Lung microvascular endothelial cell (primary cell): ENCODE measurements around the gene GH1. TPM values are rescaled to one million over a fixed set of nuclear protein-coding genes. Genes with fewer than 3 reads are reported as not detected.
"Not testable (repeated sequence)": the region's sequence is repeated elsewhere in the genome, so short reads cannot be mapped to it uniquely, and the experiment has no call there.

Experiments
- DNase-seq, 2 donors: peaks; one replicate each; pipeline versions ENCODE4 v3.0.0 to v3.0.0-alpha.2; 2010; ENCODE audit warnings: low read depth in 2 of 2
- total RNA-seq: library from RNA; depleted of rRNA; stranded (reverse); fragments of >200 nt; gene quantifications from 2 replicates; pipeline ENCODE4 v1.2.1, GENCODE V29; 2014

GH1 gene
- total RNA-seq, 1 donor from 2014 or later: not detected

DNA sequence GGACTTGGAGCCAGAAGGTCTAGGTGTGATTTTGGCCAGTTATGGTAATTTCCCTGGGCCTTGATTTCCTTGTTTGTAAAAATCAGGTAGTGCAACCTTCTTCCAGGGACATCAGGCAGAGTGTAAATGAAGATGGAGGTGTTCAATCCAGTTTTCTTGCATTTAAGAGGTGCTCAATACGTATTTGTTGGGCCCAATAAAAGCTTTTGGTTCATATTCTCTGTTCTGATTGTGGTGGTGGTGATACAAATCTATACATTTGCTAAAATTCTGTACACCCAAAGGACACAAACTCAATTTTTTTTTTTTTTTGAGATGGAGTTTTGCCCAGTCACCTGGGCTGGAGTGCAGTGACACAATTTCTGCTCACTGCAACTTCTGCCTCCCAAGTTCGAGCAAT is 7.5 kb upstream of the GH1 start:
- DNase-seq: no peak

DNA sequence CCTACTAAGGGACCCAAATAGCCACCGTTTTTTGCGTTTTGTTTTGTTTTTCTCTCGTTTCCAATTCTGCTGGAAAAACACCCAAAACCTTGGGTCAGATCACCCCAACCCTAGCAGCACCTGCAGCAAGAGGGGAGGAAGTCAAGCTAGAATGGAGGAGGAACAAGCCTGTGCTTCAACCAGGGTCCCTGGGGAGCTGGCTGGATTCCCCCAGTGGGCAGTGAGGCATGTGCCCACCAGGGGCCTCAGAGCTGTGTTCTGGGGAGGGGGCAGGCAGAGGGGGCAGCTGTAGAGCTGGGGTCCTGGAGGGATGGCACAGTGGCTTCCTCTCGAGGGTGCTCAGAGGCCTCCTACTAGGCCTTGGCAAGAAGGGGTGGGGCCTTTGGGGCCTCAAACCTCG is 7.0 kb upstream of the GH1 start:
- no peak for DNase-seq

DNA sequence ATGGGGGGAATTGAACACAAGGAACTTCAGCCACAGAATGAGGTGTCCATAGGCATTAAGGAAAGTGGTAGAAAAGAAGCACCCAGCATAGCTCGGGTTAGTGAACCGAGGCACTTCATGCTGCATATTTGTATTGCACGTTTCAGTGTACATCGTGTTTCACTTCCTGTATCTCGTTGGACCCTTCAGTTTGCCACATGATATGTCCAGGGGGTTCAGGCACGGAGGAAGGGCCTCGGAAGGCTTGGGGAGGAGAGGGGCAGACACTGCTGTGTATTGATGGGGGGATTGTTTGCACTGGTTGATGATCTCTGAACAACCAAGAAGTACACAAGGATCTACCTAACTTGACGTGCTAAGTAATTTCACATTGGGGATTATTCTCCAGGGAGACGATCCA is 3.8 kb upstream of the GH1 start:
- DNase-seq: not testable (repeated sequence)

DNA sequence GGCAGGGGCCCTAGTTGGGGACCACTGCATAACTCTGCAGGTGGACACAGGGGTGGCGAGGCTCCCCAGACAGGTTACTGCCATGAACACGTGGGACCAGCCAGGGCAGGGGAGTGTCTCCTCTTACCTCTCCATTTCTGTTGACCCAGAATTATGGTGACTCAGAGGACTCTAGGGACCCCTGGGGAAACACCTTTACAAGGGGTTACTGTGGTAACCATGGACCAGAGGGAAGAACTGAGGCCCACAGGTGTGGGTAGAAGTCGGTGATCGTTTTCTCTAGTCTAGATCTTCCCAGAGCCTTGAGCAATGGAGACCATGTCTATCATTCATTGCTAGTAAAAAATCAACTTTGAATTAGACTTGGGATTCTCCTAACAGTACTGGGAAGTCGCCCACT is 2.1 kb upstream of the GH1 start:
- not testable (repeated sequence) for DNase-seq

DNA sequence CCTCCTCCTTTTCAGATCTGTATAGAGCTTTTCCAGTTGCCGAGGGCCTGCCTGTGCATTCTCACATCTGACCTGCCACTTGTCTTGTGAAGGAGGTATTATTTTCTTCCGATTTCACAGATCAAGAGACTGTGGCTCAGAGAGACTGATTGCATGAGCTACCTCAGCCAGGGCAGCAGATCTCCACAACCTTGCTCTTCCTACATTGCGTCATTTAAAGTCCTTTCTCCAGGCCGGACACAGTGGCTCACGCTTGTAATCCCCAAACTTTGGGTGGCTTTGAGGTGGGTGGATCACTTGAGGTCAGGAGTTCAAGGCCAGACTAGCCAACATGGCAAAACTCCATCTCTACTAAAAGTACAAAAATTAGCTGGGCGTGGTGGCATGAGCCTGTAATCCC is 1.4 kb upstream of the GH1 start:
- not testable (repeated sequence) for DNase-seq

DNA sequence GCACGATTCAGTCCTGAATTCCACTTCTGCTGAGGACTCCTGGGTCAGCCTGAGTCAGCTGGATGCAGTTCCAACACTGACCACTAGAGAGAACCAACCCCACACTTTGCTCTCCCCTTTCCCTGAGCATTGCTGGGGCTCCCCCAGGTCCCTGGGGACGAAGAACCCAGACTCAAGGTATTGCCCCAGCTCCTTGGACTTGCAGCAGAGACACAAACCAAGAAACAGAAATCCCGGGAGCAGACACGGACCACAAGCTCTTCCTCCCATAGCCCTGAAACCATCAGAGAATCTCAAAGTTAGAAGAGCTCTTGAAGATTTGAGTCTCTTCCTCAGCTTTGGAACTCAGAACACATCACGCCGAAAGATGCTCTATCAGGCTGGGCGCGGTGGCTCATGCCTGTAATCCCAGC is 678 bp upstream of the GH1 start:
- DNase-seq: peak; percentile 57 to 73

DNA sequence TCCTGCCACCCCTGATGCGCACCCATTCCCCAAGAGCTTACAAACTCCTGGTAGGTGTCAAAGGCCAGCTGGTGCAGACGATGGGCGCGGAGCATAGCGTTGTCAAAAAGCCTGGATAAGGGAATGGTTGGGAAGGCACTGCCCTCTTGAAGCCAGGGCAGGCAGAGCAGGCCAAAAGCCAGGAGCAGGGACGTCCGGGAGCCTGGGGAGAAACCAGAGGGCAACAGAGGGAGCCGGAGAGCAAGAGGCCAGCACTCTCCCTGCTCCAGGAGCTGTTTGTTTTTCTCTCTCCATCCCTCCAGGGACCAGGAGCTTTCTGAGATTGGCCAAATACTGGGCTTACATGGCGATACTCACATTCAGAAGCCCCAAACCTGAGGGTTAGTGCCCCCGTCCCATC is 334 bp downstream of the GH1 start:
- DNase-seq: no peak

DNA sequence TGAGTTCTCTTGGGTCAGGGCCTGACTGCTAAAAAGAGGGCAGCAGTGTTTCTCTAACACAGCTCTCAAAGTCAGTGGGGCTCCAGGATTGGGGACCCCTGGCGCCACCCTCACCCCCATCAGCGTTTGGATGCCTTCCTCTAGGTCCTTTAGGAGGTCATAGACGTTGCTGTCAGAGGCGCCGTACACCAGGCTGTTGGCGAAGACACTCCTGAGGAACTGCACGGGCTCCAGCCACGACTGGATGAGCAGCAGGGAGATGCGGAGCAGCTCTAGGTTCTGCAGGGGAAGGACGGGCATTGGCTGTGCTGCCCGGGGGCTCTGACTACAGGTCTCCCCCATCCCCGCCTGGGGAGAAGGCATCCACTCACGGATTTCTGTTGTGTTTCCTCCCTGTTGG is 993 bp downstream of the GH1 start:
- no peak for DNase-seq

DNA sequence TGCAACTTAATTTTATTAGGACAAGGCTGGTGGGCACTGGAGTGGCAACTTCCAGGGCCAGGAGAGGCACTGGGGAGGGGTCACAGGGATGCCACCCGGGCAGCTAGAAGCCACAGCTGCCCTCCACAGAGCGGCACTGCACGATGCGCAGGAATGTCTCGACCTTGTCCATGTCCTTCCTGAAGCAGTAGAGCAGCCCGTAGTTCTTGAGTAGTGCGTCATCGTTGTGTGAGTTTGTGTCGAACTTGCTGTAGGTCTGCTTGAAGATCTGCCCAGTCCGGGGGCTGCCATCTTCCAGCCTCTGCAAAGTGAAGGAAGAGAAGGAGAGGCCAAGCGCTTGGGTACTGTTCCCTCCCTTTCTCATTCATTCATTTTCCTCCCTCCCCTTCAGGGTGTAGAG is 1.4 kb downstream of the GH1 start:
- DNase-seq: not testable (repeated sequence)

DNA sequence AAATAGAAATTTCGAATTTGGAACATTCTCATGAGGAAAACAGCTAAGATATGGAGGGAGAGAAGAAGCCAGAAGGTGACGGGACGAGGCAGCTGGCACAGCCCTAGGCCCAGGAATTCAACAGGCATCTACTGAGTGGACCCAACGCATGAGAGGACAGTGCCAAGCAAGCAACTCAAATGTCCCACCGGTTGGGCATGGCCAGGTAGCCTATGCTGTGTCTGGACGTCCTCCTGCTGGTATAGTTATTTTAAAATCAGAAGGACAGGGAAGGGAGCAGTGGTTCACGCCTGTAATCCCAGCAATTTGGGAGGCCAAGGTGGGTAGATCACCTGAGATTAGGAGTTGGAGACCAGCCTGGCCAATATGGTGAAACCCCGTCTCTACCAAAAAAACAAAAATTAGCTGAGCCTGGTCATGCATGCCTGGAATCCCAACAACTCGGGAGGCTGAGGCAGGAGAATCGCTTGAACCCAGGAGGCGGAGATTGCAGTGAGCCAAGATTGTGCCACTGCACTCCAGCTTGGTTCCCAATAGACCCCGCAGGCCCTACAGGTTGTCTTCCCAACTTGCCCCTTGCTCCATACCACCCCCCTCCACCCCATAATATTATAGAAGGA is 2.0 kb downstream of the GH1 start:
- no peak for DNase-seq

DNA sequence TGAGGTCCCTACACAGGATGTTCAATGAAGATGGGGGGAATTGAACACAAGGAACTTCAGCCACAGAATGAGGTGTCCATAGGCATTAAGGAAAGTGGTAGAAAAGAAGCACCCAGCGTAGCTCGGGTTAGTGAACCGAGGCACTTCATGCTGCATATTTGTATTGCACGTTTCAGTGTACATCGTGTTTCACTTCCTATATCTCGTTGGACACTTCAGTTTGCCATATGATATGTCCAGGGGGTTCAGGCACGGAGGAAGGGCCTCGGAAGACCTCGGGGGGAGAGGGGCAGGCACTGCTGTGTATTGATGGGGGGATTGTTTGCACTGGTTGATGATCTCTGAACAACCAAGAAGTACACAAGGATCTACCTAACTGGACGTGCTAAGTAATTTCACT is 2.9 kb downstream of the GH1 start:
- not testable (repeated sequence) for DNase-seq

DNA sequence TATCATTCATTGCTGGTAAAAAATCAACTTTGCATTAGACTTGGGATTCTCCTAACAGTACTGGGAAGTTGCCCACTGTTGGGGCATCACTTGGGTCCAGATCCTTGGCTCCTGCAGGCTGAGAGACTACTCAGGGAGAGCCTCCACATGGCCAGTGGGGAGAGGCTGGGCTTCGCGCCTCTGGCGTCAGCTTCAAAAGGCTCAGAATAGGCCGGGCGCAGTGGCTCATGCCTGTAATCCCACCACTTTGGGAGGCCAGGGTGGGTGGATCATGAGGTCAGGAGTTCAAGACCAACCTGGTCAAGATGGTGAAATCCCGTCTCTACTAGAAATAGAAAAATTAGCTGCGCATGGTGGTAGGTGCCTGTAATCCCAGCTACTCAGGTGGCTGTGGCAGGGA is 4.2 kb downstream of the GH1 start:
- DNase-seq: no peak

DNA sequence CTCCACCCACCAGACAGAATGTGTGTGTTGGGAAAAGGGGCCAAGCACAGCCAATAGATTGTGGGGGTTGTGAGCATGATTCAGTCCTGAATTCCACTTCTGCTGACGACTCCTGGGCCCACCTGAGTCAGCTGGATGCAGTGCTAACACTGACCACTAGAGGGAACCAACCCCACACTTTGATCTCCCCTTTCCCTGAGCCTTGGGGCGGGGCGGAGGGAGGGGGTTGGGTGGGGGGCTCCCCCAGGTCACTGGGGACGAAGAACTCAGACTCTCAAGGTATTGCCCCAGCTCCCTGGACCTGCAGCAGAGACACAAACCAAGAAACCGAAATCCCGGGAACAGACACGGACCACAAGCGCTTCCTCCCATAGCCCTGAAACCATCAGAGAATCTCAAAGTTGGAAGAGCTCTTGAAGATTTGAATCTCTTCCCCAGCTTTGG is 7.0 kb downstream of the GH1 start:
- DNase-seq: peak; percentile 27 to 49

DNA sequence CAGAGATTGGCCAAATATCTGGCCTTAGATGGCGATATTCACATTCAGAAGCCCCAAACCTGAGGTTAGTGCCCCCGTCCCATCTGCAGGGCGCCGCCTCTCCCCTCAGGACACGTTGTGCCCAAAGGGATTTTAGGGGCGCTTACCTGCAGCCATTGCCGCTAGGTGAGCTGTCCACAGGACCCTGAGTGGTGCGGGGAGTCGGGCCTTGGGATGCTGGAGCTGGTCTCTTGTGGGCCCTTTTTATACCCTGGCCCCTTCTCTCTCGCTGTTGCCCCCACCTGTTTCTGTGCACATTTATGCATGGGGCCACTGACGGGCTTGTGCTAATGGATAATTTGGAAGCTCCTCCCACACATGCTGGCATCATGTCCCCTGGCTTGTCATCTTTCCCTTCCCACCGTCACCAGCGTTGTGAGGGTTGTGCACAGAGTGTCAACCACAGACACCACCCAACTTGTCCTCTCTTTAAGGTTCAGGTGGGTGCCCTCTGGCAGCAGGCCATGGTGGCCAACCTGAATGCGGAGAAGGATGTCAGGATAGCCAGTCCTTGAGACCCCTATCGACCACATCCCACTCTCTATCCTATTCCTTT is 7.5 kb downstream of the GH1 start, which contains the start of gene CSHL1:
Gene CSHL1 (minus strand): TSS at position 218 of the 595 bp plus-strand sequence. CDS start 62 bp downstream, at position 156.
- DNase-seq: no peak

DNA sequence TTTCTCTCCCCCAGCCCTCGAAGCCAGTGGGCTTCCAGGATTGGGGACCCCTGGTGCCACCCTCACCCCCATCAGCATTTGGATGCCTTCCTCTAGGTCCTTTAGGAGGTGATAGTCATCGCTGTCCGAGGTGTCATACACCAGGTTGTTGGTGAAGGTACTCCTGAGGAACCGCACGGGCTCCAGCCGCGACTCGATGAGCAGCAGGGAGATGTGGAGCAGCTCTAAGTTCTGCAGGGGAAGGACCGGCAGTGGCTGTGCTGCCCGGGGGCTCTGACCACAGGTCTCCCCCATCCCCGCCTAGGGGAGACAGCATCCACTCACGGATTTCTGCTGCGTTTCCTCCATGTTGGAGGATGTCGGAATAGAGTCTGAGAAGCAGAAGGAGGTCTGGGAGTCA is 8.5 kb downstream of the GH1 start:
- no peak for DNase-seq

DNA sequence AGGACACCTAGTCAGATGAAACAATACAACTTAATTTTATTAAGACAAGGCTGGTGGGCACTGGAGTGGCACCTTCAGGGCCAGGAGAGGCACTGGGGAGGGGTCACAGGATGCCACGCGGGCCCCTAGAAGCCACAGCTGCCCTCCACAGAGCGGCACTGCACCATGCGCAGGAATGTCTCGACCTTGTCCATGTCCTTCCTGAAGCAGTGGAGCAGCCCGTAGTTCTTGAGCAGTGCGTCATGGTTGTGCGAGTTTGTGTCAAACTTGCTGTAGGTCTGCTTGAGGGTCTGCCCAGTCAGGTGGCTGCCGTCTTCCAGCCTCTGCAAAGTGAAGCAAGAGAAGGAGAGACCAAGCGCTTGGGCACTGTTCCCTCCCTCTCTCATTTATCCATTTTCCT is 9.1 kb downstream of the GH1 start:
- not testable (repeated sequence) for DNase-seq

DNA sequence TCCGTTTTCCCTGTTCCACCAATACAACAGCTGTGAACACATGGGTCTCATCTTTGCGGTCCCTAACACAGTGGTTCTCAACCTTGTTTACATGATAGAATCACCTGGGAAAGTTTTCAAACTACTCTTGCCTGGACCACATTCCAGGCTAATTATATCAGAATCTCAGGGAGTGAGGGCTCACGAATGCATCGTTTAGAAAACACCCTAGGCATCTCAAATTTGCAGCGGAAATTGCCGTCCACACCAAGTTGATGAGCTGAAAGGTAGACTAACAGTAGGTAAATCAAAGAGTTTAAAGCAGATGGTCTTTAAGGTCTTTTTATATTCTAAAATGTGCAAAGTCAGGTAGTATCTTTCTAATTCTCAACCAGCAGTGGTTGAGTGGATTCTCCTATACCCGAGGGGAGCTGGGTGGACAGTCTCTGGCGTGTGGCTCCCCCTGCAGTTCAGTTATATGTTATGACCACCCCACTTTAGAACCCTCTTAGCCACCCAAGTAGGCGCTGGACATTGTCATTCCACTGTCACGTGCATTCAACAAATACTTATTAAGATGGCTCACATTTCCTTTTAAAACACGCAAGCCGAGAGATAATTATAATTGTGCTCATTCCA is 11.4 kb downstream of the GH1 start:
- peak; percentile 21 to 44 for DNase-seq

DNA sequence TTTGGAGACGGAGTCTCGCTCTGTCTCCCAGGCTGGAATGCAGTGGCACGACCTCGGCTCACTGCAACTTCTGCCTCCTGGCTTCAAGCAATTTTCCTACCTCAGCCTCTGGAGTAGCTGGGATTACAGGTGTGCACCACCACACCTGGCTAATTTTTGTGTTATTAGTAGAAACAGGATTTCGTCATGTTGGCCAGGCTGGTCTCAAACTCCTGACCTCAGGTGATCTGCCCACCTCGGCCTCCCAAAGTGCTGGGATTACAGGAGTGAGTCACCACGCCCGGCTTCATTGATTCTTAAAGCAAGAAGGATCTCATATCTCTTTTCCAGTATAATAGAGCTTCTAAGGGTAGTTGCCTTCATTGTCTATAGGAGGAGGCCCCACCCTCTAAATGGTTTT is 13.8 kb downstream of the GH1 start:
- not testable (repeated sequence) for DNase-seq

DNA sequence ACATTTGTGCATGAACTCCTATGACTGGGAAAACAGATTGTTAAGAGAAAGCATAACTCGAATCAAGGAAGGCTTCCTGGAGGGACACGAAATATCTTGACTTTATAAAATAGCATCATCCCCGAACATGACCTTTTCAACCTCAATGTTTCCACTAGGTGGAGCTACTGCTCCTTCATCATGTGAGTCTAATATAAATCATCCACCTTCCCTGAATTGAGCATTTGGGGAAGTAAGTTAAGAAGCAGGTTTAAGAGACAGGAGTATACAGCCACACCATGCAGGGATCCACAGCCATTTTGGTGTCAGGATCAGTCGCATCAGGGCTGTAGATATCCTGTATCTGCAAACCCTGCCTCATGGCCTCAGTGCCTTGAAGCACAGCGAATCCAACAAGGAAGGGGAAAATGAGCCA is 14.8 kb downstream of the GH1 start:
- not testable (repeated sequence) for DNase-seq

DNA sequence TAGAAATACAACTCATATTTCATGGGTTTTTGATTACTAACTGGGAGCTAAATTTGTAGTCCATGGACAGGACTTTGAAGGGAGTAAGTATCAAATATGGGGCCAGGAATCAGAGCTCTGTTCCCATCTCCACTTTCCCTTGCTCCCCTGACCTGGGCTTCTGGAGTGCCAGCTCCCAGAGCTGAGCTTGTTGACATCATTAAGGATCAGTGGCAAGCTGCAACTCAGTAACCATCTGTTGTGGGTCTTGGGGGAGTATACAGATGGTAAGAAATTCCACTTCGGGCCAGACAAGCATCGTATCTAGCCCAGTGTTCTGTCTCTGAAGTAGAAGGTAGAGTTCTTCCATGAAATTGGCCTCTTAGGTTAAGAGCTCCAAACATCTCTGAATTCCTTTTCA is 16.7 kb downstream of the GH1 start:
- not testable (repeated sequence) for DNase-seq

DNA sequence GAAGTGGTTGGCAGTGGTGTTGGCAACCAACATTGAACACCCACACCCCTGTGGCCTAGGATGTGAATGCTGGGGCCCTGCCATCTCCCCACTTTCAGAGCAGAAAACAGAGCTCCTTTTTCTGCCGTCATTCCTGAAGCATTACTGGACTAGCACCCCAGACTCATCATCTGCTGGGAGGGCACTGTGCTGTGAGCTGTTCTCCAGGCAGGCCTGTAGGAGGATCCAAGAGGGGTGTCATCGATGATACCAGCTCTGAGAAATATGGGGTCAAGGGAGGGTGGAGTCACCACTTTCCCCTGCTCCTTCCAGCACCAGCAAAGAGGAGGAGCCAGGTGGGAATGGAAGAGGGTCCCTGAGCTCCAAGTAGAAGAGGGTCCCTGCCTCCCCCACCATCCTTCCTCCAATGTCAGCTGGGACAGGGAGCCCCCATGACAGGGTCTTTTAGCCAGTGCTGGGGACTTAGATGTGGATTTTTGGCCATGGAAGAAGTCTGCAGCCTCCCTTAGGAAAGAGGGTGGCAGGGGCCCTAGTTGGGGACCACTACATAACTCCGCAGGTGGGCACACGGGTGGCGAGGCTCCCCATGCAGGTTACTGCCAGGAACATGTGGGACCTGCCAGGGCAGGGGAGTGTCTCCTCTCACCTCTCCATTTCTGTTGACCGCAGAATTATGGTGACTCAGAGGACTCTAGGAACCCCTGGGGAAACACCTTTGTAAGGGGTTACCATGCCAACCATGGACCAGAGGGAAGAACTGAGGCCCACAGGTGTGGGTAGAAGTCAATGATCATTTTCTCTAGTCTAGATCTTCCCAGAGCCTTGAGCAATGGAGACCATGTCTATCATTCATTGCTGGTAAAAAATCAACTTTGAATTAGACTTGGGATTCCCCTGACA is 19.5 kb downstream of the GH1 start:
- DNase-seq: not testable (repeated sequence)
